GM19351 (cell line): ENCODE measurements around the gene TFAP2A.
A peak's percentile ranks its signal among the peaks of the same experiment; 100 is the strongest.

ENCODE experiments used
- ATAC-seq: cut with Tn5 transposase; IDR thresholded peaks from one replicate; pipeline ENCODE4 v1.9.1; 2021; ENCODE audit warnings: mild to moderate bottlenecking, moderate library complexity; ENCODE audit not compliant: unreplicated experiment

TFAP2A gene

GRCh38 chr6:10414756-10415616 lies at the start of gene TFAP2A:
TFAP2A (minus strand) TSS chr6:10415074; CDS start chr6:10414991, 83 bp downstream.
- ATAC-seq = no peak

- ATAC-seq = peak; percentile 27
Measured at GRCh38 chr6:10463491-10464481, 48.9 kb upstream of the TFAP2A start.

- no peak for ATAC-seq
Measured at GRCh38 chr6:10463040-10463439, 48.2 kb upstream of the TFAP2A start.

GRCh38 chr6:10461850-10462249 lies 47.0 kb upstream of the TFAP2A start:
- no peak for ATAC-seq

- ATAC-seq = peak; percentile 92
Measured at GRCh38 chr6:10460096-10460495, 45.2 kb upstream of the TFAP2A start.

- ATAC-seq = no peak
Measured at GRCh38 chr6:10458287-10458686, 43.4 kb upstream of the TFAP2A start.

- no peak for ATAC-seq
Measured at GRCh38 chr6:10453596-10453995, 38.7 kb upstream of the TFAP2A start.

GRCh38 chr6:10451828-10452509 lies 37.1 kb upstream of the TFAP2A start:
- ATAC-seq = no peak

GRCh38 chr6:10451394-10451793 lies 36.5 kb upstream of the TFAP2A start:
- no peak for ATAC-seq

- no peak for ATAC-seq
Measured at GRCh38 chr6:10449751-10450150, 34.9 kb upstream of the TFAP2A start.

GRCh38 chr6:10448096-10448495 lies 33.2 kb upstream of the TFAP2A start:
- no peak for ATAC-seq

GRCh38 chr6:10446548-10446947 lies 31.7 kb upstream of the TFAP2A start:
- no peak for ATAC-seq

- no peak for ATAC-seq
Measured at GRCh38 chr6:10441655-10442009, 26.8 kb upstream of the TFAP2A start.

- no peak for ATAC-seq
Measured at GRCh38 chr6:10441004-10441654, 26.3 kb upstream of the TFAP2A start.

- ATAC-seq = no peak
Measured at GRCh38 chr6:10437891-10438290, 23.0 kb upstream of the TFAP2A start.

GRCh38 chr6:10434235-10434634 lies 19.4 kb upstream of the TFAP2A start:
- ATAC-seq = no peak

GRCh38 chr6:10433322-10433721 lies 18.4 kb upstream of the TFAP2A start:
- no peak for ATAC-seq

- ATAC-seq = no peak
Measured at GRCh38 chr6:10431423-10432164, 16.7 kb upstream of the TFAP2A start.

GRCh38 chr6:10429638-10430427 lies 15.0 kb upstream of the TFAP2A start:
- ATAC-seq = peak; percentile 63
